ENCODE data around the gene HOOK2. TPM values are rescaled to one million over a fixed set of nuclear protein-coding genes. Genes with fewer than 3 reads are reported as not detected.

HOOK2 gene
- total and polyA plus RNA-seq, 2 of the 8 experiments (the other 6 are each of a cell fraction or from before 2014, with no cell fraction given), result 23.8 to 63.2 TPM

DNA sequence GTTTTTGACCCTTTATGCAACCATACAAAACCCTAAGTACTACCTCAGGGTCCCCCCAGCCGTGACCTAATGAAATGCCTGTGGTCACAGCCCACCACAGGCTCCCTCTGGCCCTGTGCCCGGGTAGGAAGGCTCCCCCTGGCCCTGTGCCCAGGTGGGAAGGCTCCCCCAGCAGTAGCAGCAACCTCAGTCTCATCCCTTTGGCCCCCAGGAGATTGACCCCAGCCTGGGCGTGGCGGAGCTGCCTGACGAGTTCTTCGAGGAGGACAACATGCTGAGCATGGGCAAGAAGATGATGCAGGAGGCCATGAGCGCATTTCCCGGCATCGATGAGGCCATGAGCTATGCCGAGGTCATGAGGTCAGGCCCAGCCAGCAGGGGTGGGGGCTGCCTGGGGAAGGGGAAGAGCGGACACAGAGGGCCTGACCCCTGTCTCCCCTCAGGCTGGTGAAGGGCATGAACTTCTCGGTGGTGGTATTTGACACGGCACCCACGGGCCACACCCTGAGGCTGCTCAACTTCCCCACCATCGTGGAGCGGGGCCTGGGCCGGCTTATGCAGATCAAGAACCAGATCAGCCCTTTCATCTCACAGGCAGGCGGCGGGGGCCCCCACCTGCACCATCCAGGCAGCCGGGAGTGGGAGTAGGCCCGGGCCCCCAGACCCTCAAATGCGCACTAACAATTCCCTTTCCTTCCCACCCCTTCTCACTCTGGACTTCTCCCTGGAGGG is 30.0 kb downstream of the HOOK2 start:
- no peak for FAIRE-seq
- TF ChIP-seq POU5F1 (IDR thresholded peaks at IDR 0.05; ENCODE audit: low read depth, low read length) (no peak), TEAD4 (IDR thresholded peaks at IDR 0.05; ENCODE audit: low read depth, low read length) (no peak), ZNF274 (IDR thresholded peaks at IDR 0.05; ENCODE audit: borderline replicate concordance, extremely low read depth, low read length) (no peak), JUND (IDR thresholded peaks at IDR 0.05; ENCODE audit: low read length) (no peak), SP1 (IDR thresholded peaks at IDR 0.05; ENCODE audit: low read depth, low read length) (no peak)

More for the DNA sequence above, 30.0 kb downstream of the HOOK2 start:
- H2BK5ac ChIP-seq (ENCODE audit: low read depth, low read length), result no peak overlapping the region
- H3K4me3 ChIP-seq (ENCODE audit: extremely low read depth in 1 of 4, insufficient read depth in 2 of 4, low read depth in 3 of 4, low read length in 4 of 4), result no peak overlapping the region
- H3K23me2 ChIP-seq (ENCODE audit: low read depth, low read length), result no peaks in the 10 kb centered on the region
- no peak overlapping the region for H2AK5ac ChIP-seq (ENCODE audit: low read depth, low read length)
- ChIA-PET CTCF (ENCODE audit: partially characterized antibody) (interaction anchor here (1.0 to 7.3 kb wide), 6 partner anchors 12 to 50 kb away, joined by 3 to 85 read pairs (median 4); partner anchors contain the start of gene TNPO2), POLR2A (ENCODE audit: partially characterized antibody) (interaction anchor here (1.1 to 10.3 kb wide), 4 partner anchors 9 to 24 kb away, joined by 3 to 104 read pairs (median 5); partner anchors contain the start of genes GET3 and TRIR)
- no peak overlapping the region for H3K56ac ChIP-seq (replicated peaks; ENCODE audit: insufficient read length, low read depth, low read length)
- no peaks in the 10 kb centered on the region for H3K79me1 ChIP-seq (ENCODE audit: low read depth, low read length)
- no peak overlapping the region for H4K5ac ChIP-seq (ENCODE audit: insufficient read length, low read depth, low read length)
- H3K4me1 ChIP-seq (replicated peaks in 1 of 4; ENCODE audit: control insufficient read depth in 3 of 4, insufficient read depth in 4 of 4, low read length in 3 of 4), result 0 out of 7 replicates have a peak, but pooled peaks cover 0 to 4% (median 0%) of the 10 kb centered on the region in 4 experiments
- H2BK20ac ChIP-seq (ENCODE audit: low read length), result no peak overlapping the region
- H3K4me2 ChIP-seq (ENCODE audit: insufficient read depth in 1 of 2, low read depth in 2 of 2, low read length in 2 of 2), result no peak overlapping the region
- H3K9ac ChIP-seq (replicated peaks in 1 of 4; ENCODE audit: extremely low read depth in 1 of 4, low read depth in 3 of 4, low read length in 3 of 4), result no peak overlapping the region
- H3K9me3 ChIP-seq (ENCODE audit: insufficient read depth in 2 of 2, low read depth in 1 of 2, low read length in 1 of 2), result no peaks in the 10 kb centered on the region
- no peak overlapping the region for H2BK15ac ChIP-seq (ENCODE audit: low read length)
- H3K14ac ChIP-seq (ENCODE audit: insufficient read length), result no peak overlapping the region
- H2BK120ac ChIP-seq (replicated peaks; ENCODE audit: low read depth, low read length), result no peak overlapping the region
- H3K18ac ChIP-seq (ENCODE audit: extremely low read depth, low read length), result no peak overlapping the region
- no peaks in the 10 kb centered on the region; a peak in 2 of 7 replicates for H3K27me3 ChIP-seq (replicated peaks in 1 of 4; ENCODE audit: control insufficient read depth in 3 of 4, extremely low read depth in 1 of 4, insufficient read depth in 3 of 4, low read length in 3 of 4)
- WGBS, 2 experiments (ENCODE audit: extremely low coverage in 1 of 2, insufficient coverage in 1 of 2, insufficient read length in 1 of 2, insufficient replicate concordance in 2 of 2, low coverage in 1 of 2, low lambda C conversion rate in 2 of 2, missing lambda C conversion rate in 1 of 2), result 92% methylated on average over 21 of the region's 22 CpGs; no CpG with 5 or more reads in 1 of the 2 experiments
- no peaks in the 10 kb centered on the region for H3K79me2 ChIP-seq (ENCODE audit: control insufficient read depth in 1 of 2, insufficient read depth in 2 of 2, low read length in 2 of 2)
- H2BK12ac ChIP-seq (ENCODE audit: low read depth, low read length), result no peak overlapping the region
- peaks cover 0 to 4% of the 10 kb centered on the region in 2 experiments for H4K20me1 ChIP-seq (replicated peaks in 1 of 2; ENCODE audit: control insufficient read depth in 1 of 2, insufficient read depth in 2 of 2, low read length in 2 of 2)
- no peak overlapping the region for H4K91ac ChIP-seq (replicated peaks; ENCODE audit: insufficient read length, low read length)
- no peak overlapping the region for H3K23ac ChIP-seq (ENCODE audit: insufficient read length)
- no peak overlapping the region for H3K27ac ChIP-seq (ENCODE audit: low read depth, low read length)
- H3K4ac ChIP-seq (replicated peaks; ENCODE audit: insufficient read length, low read depth, low read length), result no peak overlapping the region
- H2AFZ ChIP-seq (ENCODE audit: low read length), result no peak overlapping the region
- no peak for DNase-seq (ENCODE audit: low read depth in 1 of 2, low spot score in 2 of 2)
- no peak overlapping the region; the same call in 1 of the 2 replicates for H4K8ac ChIP-seq (ENCODE audit: extremely low read depth, insufficient read depth, low read length)
- peaks cover 2 to 16% (median 12%) of the 10 kb centered on the region in 4 experiments; a peak in 6 of 8 replicates for H3K36me3 ChIP-seq (ENCODE audit: control insufficient read depth in 2 of 4, insufficient read depth in 4 of 4, low read length in 3 of 4)
